SK-N-SH treated with all-trans-retinoic acid at 6 μM for 48 hours (cell line): ENCODE results near the gene ARHGEF16.
A peak's percentile ranks its signal among the peaks of the same experiment; 100 is the strongest.

Experiments used
- ATAC-seq: fragments of 200-7000 bp; cut with Tn5 transposase; 3 replicates; pipeline ENCODE4 v1.9.1; 2020; ENCODE audit warnings: mild to moderate bottlenecking, moderate library complexity
- ARNTL ChIP-seq: fragments of 450-650 bp; formaldehyde crosslinking; IDR thresholded peaks from 2 replicates; pipeline ENCODE4 v1.5.0; 2020; ENCODE audit warnings: low read depth, mild to moderate bottlenecking, moderate library complexity, borderline replicate concordance
- BACH2 ChIP-seq: fragments of 250-450 bp; sonication (Bioruptor Pico); IDR thresholded peaks from 2 replicates; pipeline ENCODE4 v1.9.0; 2021; ENCODE audit warnings: mild to moderate bottlenecking, borderline replicate concordance
- ESRRG ChIP-seq: fragments of 250-450 bp; sonication (Bioruptor Pico); IDR thresholded peaks from 2 replicates; pipeline ENCODE4 v1.6.1; 2021; ENCODE audit warnings: mild to moderate bottlenecking
- GLIS3 ChIP-seq: fragments of 250-450 bp; sonication (Bioruptor Pico); IDR thresholded peaks from 2 replicates; pipeline ENCODE4 v1.5.0; 2020; ENCODE audit warnings: mild to moderate bottlenecking, moderate library complexity
- ISL1 ChIP-seq: fragments of 250-450 bp; sonication (Bioruptor Pico); IDR thresholded peaks from 2 replicates; pipeline ENCODE4 v2.1.2; 2022; ENCODE audit warnings: mild to moderate bottlenecking, moderate library complexity
- OSR1 ChIP-seq: fragments of 250-450 bp; sonication (Bioruptor Pico); IDR thresholded peaks from 2 replicates; pipeline ENCODE4 v1.8.0; 2022; ENCODE audit warnings: moderate library complexity, mild to moderate bottlenecking, inconsistent platforms
- SNAI2 ChIP-seq: fragments of 250-450 bp; sonication (Bioruptor Pico); IDR thresholded peaks from 2 replicates; pipeline ENCODE4 v1.5.0; 2020; ENCODE audit warnings: mild to moderate bottlenecking, moderate library complexity
- TCF4 ChIP-seq: fragments of 250-450 bp; sonication (Bioruptor Pico); IDR thresholded peaks from 2 replicates; pipeline ENCODE4 v1.8.0; 2021; ENCODE audit warnings: mild to moderate bottlenecking, moderate library complexity, borderline replicate concordance
- TOX ChIP-seq: fragments of 250-450 bp; sonication (Bioruptor Pico); IDR thresholded peaks from 2 replicates; pipeline ENCODE4 v1.8.0; 2021; ENCODE audit warnings: mild to moderate bottlenecking, moderate library complexity, borderline replicate concordance
- ZC3H10 ChIP-seq: fragments of 250-450 bp; sonication (Bioruptor Pico); IDR thresholded peaks from 2 replicates; pipeline ENCODE4 v1.5.1; 2021; ENCODE audit warnings: mild to moderate bottlenecking, moderate library complexity
- ZFP3 ChIP-seq: fragments of 250-450 bp; sonication (Bioruptor Pico); IDR thresholded peaks from 2 replicates; pipeline ENCODE4 v1.5.0; 2020; ENCODE audit warnings: mild to moderate bottlenecking, moderate library complexity
- ZNF565 ChIP-seq: fragments of 450-650 bp; formaldehyde crosslinking; conservative IDR thresholded peaks from 2 replicates; pipeline ENCODE4 v1.5.0; 2020; ENCODE audit warnings: low read depth, mild to moderate bottlenecking, moderate library complexity
- ZNF8 ChIP-seq: fragments of 450-650 bp; formaldehyde crosslinking; IDR thresholded peaks from 2 replicates; pipeline ENCODE4 v1.5.0; 2020; ENCODE audit warnings: mild to moderate bottlenecking, moderate library complexity
- TF ChIP-seq, protein P1 (sequence below): fragments of 250-450 bp; sonication (Bioruptor Pico); IDR thresholded peaks from 2 replicates; pipeline ENCODE4 v1.8.0; 2020; ENCODE audit warnings: mild to moderate bottlenecking, moderate library complexity, borderline replicate concordance
- TF ChIP-seq, protein P2 (sequence below): fragments of 250-450 bp; sonication (Bioruptor Pico); IDR thresholded peaks from 2 replicates; pipeline ENCODE4 v1.5.0; 2020; ENCODE audit warnings: mild to moderate bottlenecking, moderate library complexity
- TF ChIP-seq, protein P3 (sequence below): fragments of 250-450 bp; sonication (Bioruptor Pico); IDR thresholded peaks from 2 replicates; pipeline ENCODE4 v1.8.0; 2021; ENCODE audit warnings: low read depth, mild to moderate bottlenecking, moderate library complexity, borderline replicate concordance
- TF ChIP-seq, protein P4 (sequence below): fragments of 250-450 bp; sonication (Bioruptor Pico); IDR thresholded peaks from 2 replicates; pipeline ENCODE4 v1.5.1; 2020; ENCODE audit warnings: low read depth, mild to moderate bottlenecking, moderate library complexity

ARHGEF16 gene

DNA sequence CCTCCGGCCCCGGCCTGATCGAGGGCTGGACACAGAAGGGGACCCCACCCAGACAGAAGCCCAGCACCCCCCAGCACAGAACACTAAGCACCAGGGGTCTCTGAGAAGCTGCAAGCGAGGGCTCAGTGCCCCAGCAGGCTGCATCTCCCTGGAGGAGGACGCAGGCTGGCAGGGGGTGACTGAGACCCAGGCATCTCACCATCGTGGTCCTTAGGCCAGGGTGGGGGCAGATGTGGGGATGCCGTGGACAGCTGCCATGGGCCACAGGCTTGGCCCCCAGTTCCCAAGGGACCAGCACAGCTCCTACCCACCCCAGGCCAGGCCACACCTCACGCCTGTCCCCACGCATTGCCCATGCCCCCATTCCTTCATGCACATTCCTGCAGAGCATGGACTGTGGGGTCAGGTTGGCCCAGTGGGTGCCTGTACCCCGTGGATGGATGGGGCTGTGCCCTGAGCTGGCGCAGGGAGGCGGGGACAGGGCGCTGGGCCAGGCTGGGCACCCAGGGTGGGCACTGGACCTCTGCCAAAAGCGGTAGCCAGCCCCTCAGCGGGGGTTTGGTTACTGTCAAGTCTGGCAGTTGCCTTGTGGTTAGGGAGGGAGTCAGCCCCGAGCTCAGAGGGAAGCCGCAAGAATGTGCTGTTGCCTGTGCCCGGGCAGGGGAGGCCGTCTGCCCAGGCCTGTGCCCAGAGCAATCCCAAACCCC lies 61.5 kb downstream of the ARHGEF16 start:
- ATAC-seq, result peak; percentile 74
- TF ChIP-seq ESRRG (no peak), ZC3H10 (no peak), SNAI2 (CRISPR knock-in tag) (no peak), GLIS3 (CRISPR knock-in tag) (no peak), BACH2 (CRISPR knock-in tag) (no peak), ZFP3 (CRISPR knock-in tag) (no peak), ZNF8 (CRISPR knock-in tag) (no peak), OSR1 (CRISPR knock-in tag) (no peak), ARNTL (no peak), TOX (CRISPR knock-in tag) (no peak), ISL1 (no peak), ZNF565 (CRISPR knock-in tag) (no peak)
- TF ChIP-seq, protein P1, sequence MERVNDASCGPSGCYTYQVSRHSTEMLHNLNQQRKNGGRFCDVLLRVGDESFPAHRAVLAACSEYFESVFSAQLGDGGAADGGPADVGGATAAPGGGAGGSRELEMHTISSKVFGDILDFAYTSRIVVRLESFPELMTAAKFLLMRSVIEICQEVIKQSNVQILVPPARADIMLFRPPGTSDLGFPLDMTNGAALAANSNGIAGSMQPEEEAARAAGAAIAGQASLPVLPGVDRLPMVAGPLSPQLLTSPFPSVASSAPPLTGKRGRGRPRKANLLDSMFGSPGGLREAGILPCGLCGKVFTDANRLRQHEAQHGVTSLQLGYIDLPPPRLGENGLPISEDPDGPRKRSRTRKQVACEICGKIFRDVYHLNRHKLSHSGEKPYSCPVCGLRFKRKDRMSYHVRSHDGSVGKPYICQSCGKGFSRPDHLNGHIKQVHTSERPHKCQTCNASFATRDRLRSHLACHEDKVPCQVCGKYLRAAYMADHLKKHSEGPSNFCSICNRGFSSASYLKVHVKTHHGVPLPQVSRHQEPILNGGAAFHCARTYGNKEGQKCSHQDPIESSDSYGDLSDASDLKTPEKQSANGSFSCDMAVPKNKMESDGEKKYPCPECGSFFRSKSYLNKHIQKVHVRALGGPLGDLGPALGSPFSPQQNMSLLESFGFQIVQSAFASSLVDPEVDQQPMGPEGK (CRISPR knock-in tag), result no peak
- TF ChIP-seq, protein P2, sequence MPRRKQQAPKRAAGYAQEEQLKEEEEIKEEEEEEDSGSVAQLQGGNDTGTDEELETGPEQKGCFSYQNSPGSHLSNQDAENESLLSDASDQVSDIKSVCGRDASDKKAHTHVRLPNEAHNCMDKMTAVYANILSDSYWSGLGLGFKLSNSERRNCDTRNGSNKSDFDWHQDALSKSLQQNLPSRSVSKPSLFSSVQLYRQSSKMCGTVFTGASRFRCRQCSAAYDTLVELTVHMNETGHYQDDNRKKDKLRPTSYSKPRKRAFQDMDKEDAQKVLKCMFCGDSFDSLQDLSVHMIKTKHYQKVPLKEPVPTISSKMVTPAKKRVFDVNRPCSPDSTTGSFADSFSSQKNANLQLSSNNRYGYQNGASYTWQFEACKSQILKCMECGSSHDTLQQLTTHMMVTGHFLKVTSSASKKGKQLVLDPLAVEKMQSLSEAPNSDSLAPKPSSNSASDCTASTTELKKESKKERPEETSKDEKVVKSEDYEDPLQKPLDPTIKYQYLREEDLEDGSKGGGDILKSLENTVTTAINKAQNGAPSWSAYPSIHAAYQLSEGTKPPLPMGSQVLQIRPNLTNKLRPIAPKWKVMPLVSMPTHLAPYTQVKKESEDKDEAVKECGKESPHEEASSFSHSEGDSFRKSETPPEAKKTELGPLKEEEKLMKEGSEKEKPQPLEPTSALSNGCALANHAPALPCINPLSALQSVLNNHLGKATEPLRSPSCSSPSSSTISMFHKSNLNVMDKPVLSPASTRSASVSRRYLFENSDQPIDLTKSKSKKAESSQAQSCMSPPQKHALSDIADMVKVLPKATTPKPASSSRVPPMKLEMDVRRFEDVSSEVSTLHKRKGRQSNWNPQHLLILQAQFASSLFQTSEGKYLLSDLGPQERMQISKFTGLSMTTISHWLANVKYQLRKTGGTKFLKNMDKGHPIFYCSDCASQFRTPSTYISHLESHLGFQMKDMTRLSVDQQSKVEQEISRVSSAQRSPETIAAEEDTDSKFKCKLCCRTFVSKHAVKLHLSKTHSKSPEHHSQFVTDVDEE (CRISPR knock-in tag), result no peak
- TF ChIP-seq, protein P3, sequence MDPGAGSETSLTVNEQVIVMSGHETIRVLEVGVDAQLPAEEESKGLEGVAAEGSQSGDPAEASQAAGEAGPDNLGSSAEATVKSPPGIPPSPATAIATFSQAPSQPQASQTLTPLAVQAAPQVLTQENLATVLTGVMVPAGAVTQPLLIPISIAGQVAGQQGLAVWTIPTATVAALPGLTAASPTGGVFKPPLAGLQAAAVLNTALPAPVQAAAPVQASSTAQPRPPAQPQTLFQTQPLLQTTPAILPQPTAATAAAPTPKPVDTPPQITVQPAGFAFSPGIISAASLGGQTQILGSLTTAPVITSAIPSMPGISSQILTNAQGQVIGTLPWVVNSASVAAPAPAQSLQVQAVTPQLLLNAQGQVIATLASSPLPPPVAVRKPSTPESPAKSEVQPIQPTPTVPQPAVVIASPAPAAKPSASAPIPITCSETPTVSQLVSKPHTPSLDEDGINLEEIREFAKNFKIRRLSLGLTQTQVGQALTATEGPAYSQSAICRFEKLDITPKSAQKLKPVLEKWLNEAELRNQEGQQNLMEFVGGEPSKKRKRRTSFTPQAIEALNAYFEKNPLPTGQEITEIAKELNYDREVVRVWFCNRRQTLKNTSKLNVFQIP (CRISPR knock-in tag), result no peak
- TF ChIP-seq, protein P4, sequence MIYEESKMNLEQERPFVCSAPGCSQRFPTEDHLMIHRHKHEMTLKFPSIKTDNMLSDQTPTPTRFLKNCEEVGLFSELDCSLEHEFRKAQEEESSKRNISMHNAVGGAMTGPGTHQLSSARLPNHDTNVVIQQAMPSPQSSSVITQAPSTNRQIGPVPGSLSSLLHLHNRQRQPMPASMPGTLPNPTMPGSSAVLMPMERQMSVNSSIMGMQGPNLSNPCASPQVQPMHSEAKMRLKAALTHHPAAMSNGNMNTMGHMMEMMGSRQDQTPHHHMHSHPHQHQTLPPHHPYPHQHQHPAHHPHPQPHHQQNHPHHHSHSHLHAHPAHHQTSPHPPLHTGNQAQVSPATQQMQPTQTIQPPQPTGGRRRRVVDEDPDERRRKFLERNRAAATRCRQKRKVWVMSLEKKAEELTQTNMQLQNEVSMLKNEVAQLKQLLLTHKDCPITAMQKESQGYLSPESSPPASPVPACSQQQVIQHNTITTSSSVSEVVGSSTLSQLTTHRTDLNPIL, result no peak
- TF ChIP-seq, all 23 proteins: peak for 0

DNA sequence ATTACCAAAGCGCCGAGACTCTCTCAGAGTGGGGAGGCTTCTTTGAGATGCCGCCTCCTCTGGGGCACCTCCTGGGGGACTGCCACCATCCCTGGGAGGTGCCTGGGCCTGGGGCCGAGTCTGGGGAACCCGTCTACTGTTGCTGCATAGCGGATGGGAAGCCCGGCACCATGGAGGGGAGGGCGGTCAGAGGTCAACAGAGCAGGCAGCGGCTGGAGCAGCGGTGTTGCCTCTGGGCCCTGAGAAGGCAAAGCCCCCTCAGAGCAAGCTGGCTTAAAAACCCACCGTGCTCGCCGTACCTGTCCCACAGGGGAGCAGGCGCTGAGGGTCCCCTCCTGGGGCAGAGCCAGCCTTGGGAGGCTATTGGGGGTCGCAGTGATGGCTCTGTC lies 62.0 kb downstream of the ARHGEF16 start:
- ATAC-seq, result no peak; the same call in 2 of the 3 replicates
- no peak for TF ChIP-seq ZC3H10
- no peak for TF ChIP-seq TOX (CRISPR knock-in tag)
- TF ChIP-seq, protein P1 (CRISPR knock-in tag), result no peak
- TF ChIP-seq ARNTL, result no peak

DNA sequence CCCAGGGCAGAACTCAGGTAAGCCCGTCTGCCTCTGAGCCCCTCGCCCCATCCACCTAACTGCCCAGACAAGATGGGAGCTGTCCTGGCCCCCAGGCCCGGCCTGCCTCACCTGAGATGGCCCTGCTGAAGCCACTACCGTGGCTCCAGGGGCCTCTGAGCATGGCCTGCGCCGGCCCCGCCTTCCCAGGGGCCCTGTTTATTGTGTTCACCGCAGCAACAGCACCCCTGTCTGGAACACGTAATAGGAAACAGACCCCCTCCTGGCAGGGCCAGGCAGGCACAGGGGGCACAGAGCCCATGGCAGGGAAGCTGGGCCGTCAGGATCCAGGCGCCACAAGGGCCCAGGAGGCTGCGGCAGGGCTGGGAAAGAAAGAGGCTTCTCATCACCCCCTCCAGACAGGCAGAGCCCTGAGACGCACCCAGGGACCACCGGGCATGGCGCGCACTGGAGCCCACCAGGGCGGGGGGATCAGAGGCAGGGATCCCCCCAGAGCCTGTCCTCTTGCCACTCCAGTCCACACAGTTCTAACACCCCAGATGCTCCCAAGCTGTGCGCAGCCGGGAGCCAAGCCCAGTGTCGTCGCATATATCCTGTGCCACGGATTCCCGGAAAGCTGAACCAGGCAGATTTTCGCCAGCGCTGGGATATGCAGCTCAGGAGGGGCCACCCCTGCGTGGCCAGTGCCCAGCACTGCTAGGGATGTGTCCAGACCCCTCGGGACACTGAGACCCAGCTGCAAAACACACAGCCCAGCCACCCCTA lies 62.6 kb downstream of the ARHGEF16 start:
- peak; percentile 24; the same call in 1 of the 3 replicates for ATAC-seq
- TF ChIP-seq ZFP3 (CRISPR knock-in tag), result no peak
- TF ChIP-seq TCF4, result peak; percentile 44; the same call in 1 of the 2 replicates
- TF ChIP-seq, protein P1 (CRISPR knock-in tag), result no peak
- TF ChIP-seq BACH2 (CRISPR knock-in tag), result no peak
